Ecto neural progenitor cell (in vitro differentiated cells): ENCODE measurements around the gene SHC3.

Experiments
- DNase-seq: peaks from one replicate; pipeline ENCODE4 v3.0.0-alpha.2; 2018; ENCODE audit warnings: low spot score

Gene SHC3

GRCh38 chr9:89024727-89025126 is 153.9 kb downstream of the SHC3 start:
- DNase-seq: no peak

- DNase-seq: no peak
These were observed 154.9 kb downstream of the SHC3 start for GRCh38 chr9:89023740-89024139.

- no peak for DNase-seq
These were observed 155.7 kb downstream of the SHC3 start for GRCh38 chr9:89022902-89023301.

- DNase-seq: no peak
These were observed 156.4 kb downstream of the SHC3 start for GRCh38 chr9:89022001-89022759.

GRCh38 chr9:89021154-89021803 is 157.3 kb downstream of the SHC3 start:
- no peak for DNase-seq

GRCh38 chr9:89020754-89021153 is 157.9 kb downstream of the SHC3 start:
- no peak for DNase-seq

GRCh38 chr9:89015336-89015735 is 163.3 kb downstream of the SHC3 start:
- DNase-seq: no peak

GRCh38 chr9:89014153-89014552 is 164.5 kb downstream of the SHC3 start:
- no peak for DNase-seq

- DNase-seq: no peak
These were observed 165.0 kb downstream of the SHC3 start for GRCh38 chr9:89013660-89014059.

- no peak for DNase-seq
These were observed 166.2 kb downstream of the SHC3 start for GRCh38 chr9:89012294-89013042.

- no peak for DNase-seq
These were observed 166.9 kb downstream of the SHC3 start for GRCh38 chr9:89011683-89012082.

- no peak for DNase-seq
These were observed 168.0 kb downstream of the SHC3 start for GRCh38 chr9:89010526-89011111.

- DNase-seq: no peak
These were observed 168.6 kb downstream of the SHC3 start for GRCh38 chr9:89010056-89010455.

- no peak for DNase-seq
These were observed 169.1 kb downstream of the SHC3 start for GRCh38 chr9:89009546-89009840.

GRCh38 chr9:89008744-89009545 is 169.7 kb downstream of the SHC3 start:
- peak; percentile 28 for DNase-seq

- DNase-seq: peak; percentile 21
These were observed 170.4 kb downstream of the SHC3 start for GRCh38 chr9:89008055-89008743.

GRCh38 chr9:89006996-89007967 is 171.3 kb downstream of the SHC3 start:
- peak; percentile 13 for DNase-seq

- no peak for DNase-seq
These were observed 172.4 kb downstream of the SHC3 start for GRCh38 chr9:89006267-89006666.

- DNase-seq: peak; percentile 24
These were observed 173.3 kb downstream of the SHC3 start for GRCh38 chr9:89005323-89005722.

GRCh38 chr9:89002987-89003386 is 175.6 kb downstream of the SHC3 start:
- DNase-seq: no peak
